K562 (cell line): ENCODE measurements around the gene STK17A. TPM values are rescaled to one million over a fixed set of nuclear protein-coding genes. Genes with fewer than 3 reads are reported as not detected.

Source experiments
- CBFA2T3 ChIP-seq: fragments of 450-650 bp; IDR thresholded peaks from 2 replicates; pipeline ENCODE4 v1.6.1; 2017
- EGR1 ChIP-seq: fragments of 450-650 bp; conservative IDR thresholded peaks from 2 replicates; pipeline ENCODE4 v1.6.1; 2017; ENCODE audit warnings: mild to moderate bottlenecking
- FIP1L1 ChIP-seq: fragments of 200-400 bp; formaldehyde crosslinking; IDR thresholded peaks from 2 replicates; pipeline ENCODE4 v1.6.1; 2018; ENCODE audit warnings: mild to moderate bottlenecking, low read depth, low read length; ENCODE audit not compliant: poor library complexity, severe bottlenecking
- FOXK1 ChIP-seq: sonication (generic); formaldehyde crosslinking; IDR thresholded peaks from 2 replicates; pipeline ENCODE4 v1.8.0; 2022; ENCODE audit warnings: missing genetic modification reagents, mild to moderate bottlenecking, borderline replicate concordance
- JUND ChIP-seq, 2 experiments: IDR thresholded peaks; 2 replicates in 1 of 2; 3 replicates in 1 of 2; pipeline ENCODE4 v1.6.1; 2011; ENCODE audit warnings: borderline replicate concordance in 2 of 2, low read depth in 2 of 2, low read length in 2 of 2, improper control_type of control experiment in 1 of 2, missing biosample characterization in 1 of 2, missing genetic modification characterization in 1 of 2, missing genetic modification reagents in 1 of 2
- KDM4B ChIP-seq, 2 experiments: fragments of 450-650 bp in 1 of 2; sonication (generic) in 1 of 2; IDR thresholded peaks; 2 replicates each; pipeline ENCODE4 v1.6.1; 2016 to 2017; ENCODE audit warnings: borderline replicate concordance in 2 of 2, antibody characterized with exemption in 1 of 2, low read depth in 1 of 2, mild to moderate bottlenecking in 1 of 2
- MECOM ChIP-seq: fragments of 250-450 bp; sonication (Bioruptor Pico); IDR thresholded peaks from 2 replicates; pipeline ENCODE4 v1.8.0; 2022; ENCODE audit warnings: inconsistent platforms
- NR2C2 ChIP-seq, 2 experiments: fragments of 200-800 bp in 1 of 2; sonication (Bioruptor generic) in 1 of 2; sonication (generic) in 1 of 2; formaldehyde crosslinking in 1 of 2; IDR thresholded peaks; 2 replicates each; pipeline versions ENCODE4 v1.6.1 to v1.8.0; 2016 to 2022; ENCODE audit warnings: mild to moderate bottlenecking in 1 of 2, missing compliant biosample characterization in 1 of 2, missing genetic modification characterization in 1 of 2, missing genetic modification reagents in 1 of 2
- NR2F6 ChIP-seq: fragments of 450-650 bp; formaldehyde crosslinking; IDR thresholded peaks from 2 replicates; pipeline ENCODE4 v1.4.0; 2020; ENCODE audit warnings: mild to moderate bottlenecking
- SAFB2 ChIP-seq: fragments of 200-400 bp; formaldehyde crosslinking; IDR thresholded peaks from 2 replicates; pipeline ENCODE4 v1.6.1; 2018; ENCODE audit warnings: borderline replicate concordance, low read length, low read depth, moderate library complexity; ENCODE audit not compliant: severe bottlenecking
- SMARCA5 ChIP-seq: fragments of 450-650 bp; IDR thresholded peaks from 2 replicates; pipeline ENCODE4 v1.6.1; 2016
- TAF1 ChIP-seq: IDR thresholded peaks from 2 replicates; pipeline ENCODE4 v1.6.1; 2011; ENCODE audit warnings: mild to moderate bottlenecking, low read length, moderate library complexity; ENCODE audit not compliant: insufficient read depth, control insufficient read depth, severe bottlenecking; ENCODE audit errors: extremely low read depth
- ZNF133 ChIP-seq: fragments of 250-450 bp; sonication (Bioruptor Pico); IDR thresholded peaks from 2 replicates; pipeline ENCODE4 v1.4.0; 2020; ENCODE audit warnings: mild to moderate bottlenecking
- ZSCAN32 ChIP-seq: fragments of 450-650 bp; formaldehyde crosslinking; IDR thresholded peaks from 2 replicates; pipeline ENCODE4 v1.4.0; 2020; ENCODE audit warnings: mild to moderate bottlenecking, moderate library complexity
- polyA plus RNA-seq, 8 experiments: library from polyadenylated mRNA; depleted of rRNA in 4 of 8; stranded (reverse) in 5 of 8; unstranded in 3 of 8; fragments of >200 nt; fragmentation: Nextera tagmentation in 2 of 8; fragmentation: Illumina TruSeq in 1 of 8; extraction: Ambion mirVana in 2 of 8; extraction: Trizol in 1 of 8; gene quantifications; 2 replicates each; pipeline versions ENCODE4 v1.2.1 to v1.2.3, GENCODE V29; 2011 to 2014; ENCODE audit warnings: inconsistent platforms in 1 of 8, missing spikeins in 1 of 8
- total RNA-seq, 7 experiments: library from RNA; depleted of rRNA in 6 of 7; stranded (reverse); fragments of >200 nt in 6 of 7; fragmentation: Illumina TruSeq in 2 of 7; extraction: Trizol in 2 of 7; gene quantifications; 2 replicates each; pipeline versions ENCODE4 v1.2.1 to v1.2.3, GENCODE V29; 2011 to 2021; ENCODE audit warnings: low replicate concordance in 1 of 7
- TF ChIP-seq, protein P1 (sequence below): fragments of 450-650 bp; formaldehyde crosslinking; IDR thresholded peaks from 2 replicates; pipeline ENCODE4 v1.4.0; 2020; ENCODE audit warnings: mild to moderate bottlenecking, moderate library complexity
- TF ChIP-seq, protein P2 (sequence below), 2 experiments: fragments of 450-650 bp in 1 of 2; sonication (generic) in 1 of 2; formaldehyde crosslinking in 1 of 2; IDR thresholded peaks; 2 replicates each; pipeline versions ENCODE4 v1.7.1 to v1.9.0; 2016 to 2022; ENCODE audit warnings: inconsistent platforms in 1 of 2, mild to moderate bottlenecking in 1 of 2, missing genetic modification reagents in 1 of 2

STK17A gene
- total and polyA plus RNA-seq, 9 of the 15 experiments (the other 6 are each of a cell fraction or from before 2014, with no cell fraction given) = 3.4 to 16.3 (median 13.2) TPM

DNA sequence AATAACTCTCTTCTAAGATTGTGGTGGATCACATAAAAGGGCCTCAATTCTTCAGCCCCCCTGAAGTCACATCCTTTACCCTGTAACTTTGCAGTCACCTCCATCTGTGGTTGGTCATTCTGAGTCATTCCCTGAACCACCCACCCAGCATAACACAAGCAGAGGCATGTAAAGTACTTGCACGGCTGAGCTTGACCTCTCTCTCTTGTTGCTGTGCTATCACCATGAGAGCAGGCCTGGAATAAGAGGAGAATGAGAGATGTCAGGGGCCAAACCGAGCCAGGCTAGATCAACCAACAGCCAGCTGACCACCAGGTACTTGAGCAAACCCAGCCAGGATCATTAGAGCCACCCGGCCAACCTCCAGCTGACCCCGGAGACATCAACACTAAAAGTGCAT lies 13.5 kb upstream of the STK17A start (continued):
- no peak for TF ChIP-seq NR2C2 (CRISPR knock-in tag; IDR thresholded peaks at IDR 0.05)
- TF ChIP-seq NR2C2 (tag; IDR thresholded peaks at IDR 0.05) = 0 out of 2 replicates have a peak, but pooled peaks have one; percentile 10
- peak; percentile 44; the same call in 1 of the 2 replicates for TF ChIP-seq JUND (IDR thresholded peaks at IDR 0.05; ENCODE audit: borderline replicate concordance, low read depth, low read length)
- TF ChIP-seq JUND (tag; IDR thresholded peaks at IDR 0.05; ENCODE audit: borderline replicate concordance, low read depth, low read length) = no peak
- no peak for TF ChIP-seq ZNF133 (CRISPR knock-in tag)
- TF ChIP-seq MECOM (CRISPR knock-in tag) = no peak
- no peak for TF ChIP-seq SAFB2
- TF ChIP-seq SMARCA5 = no peak
- no peak for TF ChIP-seq NR2F6
- no peak for TF ChIP-seq FIP1L1
- TF ChIP-seq, protein P1, sequence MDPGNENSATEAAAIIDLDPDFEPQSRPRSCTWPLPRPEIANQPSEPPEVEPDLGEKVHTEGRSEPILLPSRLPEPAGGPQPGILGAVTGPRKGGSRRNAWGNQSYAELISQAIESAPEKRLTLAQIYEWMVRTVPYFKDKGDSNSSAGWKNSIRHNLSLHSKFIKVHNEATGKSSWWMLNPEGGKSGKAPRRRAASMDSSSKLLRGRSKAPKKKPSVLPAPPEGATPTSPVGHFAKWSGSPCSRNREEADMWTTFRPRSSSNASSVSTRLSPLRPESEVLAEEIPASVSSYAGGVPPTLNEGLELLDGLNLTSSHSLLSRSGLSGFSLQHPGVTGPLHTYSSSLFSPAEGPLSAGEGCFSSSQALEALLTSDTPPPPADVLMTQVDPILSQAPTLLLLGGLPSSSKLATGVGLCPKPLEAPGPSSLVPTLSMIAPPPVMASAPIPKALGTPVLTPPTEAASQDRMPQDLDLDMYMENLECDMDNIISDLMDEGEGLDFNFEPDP (CRISPR knock-in tag) = no peak
- TF ChIP-seq EGR1 = peak; percentile 30; the same call in 1 of the 2 replicates
- no peak for TF ChIP-seq TAF1
- TF ChIP-seq CBFA2T3 = peak; percentile 36
- TF ChIP-seq, protein P2, sequence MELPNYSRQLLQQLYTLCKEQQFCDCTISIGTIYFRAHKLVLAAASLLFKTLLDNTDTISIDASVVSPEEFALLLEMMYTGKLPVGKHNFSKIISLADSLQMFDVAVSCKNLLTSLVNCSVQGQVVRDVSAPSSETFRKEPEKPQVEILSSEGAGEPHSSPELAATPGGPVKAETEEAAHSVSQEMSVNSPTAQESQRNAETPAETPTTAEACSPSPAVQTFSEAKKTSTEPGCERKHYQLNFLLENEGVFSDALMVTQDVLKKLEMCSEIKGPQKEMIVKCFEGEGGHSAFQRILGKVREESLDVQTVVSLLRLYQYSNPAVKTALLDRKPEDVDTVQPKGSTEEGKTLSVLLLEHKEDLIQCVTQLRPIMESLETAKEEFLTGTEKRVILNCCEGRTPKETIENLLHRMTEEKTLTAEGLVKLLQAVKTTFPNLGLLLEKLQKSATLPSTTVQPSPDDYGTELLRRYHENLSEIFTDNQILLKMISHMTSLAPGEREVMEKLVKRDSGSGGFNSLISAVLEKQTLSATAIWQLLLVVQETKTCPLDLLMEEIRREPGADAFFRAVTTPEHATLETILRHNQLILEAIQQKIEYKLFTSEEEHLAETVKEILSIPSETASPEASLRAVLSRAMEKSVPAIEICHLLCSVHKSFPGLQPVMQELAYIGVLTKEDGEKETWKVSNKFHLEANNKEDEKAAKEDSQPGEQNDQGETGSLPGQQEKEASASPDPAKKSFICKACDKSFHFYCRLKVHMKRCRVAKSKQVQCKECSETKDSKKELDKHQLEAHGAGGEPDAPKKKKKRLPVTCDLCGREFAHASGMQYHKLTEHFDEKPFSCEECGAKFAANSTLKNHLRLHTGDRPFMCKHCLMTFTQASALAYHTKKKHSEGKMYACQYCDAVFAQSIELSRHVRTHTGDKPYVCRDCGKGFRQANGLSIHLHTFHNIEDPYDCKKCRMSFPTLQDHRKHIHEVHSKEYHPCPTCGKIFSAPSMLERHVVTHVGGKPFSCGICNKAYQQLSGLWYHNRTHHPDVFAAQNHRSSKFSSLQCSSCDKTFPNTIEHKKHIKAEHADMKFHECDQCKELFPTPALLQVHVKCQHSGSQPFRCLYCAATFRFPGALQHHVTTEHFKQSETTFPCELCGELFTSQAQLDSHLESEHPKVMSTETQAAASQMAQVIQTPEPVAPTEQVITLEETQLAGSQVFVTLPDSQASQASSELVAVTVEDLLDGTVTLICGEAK (IDR thresholded peaks at IDR 0.05) = no peak
- TF ChIP-seq, protein P2 (CRISPR knock-in tag; IDR thresholded peaks at IDR 0.05) = no peak
- no peak for TF ChIP-seq ZSCAN32 (CRISPR knock-in tag)
- TF ChIP-seq KDM4B (IDR thresholded peaks at IDR 0.05; ENCODE audit: borderline replicate concordance in 2 of 2, low read depth in 1 of 2) = no peak
- TF ChIP-seq FOXK1 = no peak
